ENCODE measurements around the gene L3MBTL4.

The L3MBTL4 gene

DNA sequence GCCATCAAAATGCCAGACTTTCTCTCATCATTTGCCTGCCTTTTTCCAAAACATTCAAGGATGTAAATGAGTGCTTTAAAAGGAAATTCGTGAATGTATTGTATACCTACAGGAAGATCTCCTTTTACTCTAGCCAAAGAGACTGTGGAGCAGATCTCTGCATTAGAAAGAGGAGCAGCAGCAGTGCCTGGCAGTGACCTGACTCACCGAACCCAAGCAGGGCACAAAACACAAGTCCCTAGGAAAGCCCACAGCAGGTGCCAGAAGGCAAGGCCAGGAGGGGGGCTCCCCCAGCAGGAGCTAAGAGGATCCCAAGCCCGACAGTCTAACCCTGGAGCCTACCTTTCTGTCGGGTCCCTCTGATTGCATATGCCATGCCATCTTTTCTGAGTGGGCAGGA lies 47.9 kb downstream of the L3MBTL4 start:
- no peak for DNase-seq (ENCODE audit: low read depth in 2 of 2)

DNA sequence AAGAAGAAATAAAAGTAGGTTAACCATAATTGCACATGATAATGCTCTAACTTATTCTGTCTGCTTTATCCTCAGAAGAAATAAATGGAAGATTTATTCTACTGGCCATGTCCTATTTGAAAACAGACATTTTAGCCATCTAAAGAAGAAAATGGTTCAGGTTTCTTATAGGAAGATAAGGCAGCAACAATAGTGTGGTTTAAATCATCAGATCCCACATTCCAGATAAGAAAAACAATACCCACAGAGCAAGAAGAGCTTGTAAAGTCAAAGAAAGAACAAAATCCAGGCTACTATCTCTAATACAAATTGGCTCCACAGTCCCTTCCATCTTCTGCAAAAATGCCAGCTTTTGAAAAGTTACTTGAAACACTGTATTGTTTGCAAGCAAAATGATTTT lies 49.3 kb downstream of the L3MBTL4 start:
- DNase-seq (ENCODE audit: low read depth in 2 of 2): no peak

DNA sequence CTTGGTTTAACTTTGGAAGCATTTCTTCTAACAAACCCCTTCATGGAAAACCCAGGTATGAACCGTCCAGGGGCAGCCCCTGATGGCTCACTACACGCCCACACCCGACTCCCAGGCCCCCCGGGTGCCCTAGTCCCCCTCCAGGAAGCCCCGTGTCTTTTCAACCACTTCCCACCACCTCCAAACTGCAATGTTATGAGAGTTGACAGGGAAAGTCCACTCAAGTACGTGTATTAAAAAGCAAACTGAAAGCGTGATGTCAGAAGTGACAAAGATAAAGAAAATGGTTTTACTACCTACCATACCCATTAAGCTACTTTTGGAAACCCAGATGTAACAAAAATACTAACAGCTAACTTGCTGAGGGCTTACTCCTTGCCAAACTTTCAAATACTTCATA lies 51.5 kb downstream of the L3MBTL4 start:
- DNase-seq (ENCODE audit: low read depth in 2 of 2): no peak

DNA sequence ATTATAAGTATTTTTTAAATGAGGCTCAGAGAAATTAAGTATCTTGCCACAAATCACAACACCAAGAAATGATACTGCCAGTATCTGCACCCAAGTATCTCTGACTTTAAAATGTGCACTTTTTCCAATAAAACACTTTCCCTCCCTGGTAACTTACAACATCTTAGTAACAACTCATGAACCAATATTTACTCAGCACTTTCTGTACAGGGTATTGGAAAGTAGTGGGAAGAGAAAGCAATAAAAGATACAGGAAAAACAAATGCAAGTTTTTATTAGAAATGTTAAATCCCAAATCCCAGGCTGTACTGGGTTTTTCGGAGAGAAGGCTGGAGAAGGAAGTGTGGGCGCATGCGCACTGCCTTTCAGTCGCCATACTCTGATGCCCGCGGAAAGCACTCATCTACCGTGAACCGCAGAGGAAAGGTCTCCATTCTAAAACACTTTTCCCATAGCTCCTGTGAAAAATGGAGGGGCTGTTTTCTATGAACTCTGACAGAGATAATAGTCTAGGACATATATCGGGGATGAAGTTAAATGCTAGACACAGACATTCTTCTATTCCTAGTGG lies 52.1 kb downstream of the L3MBTL4 start:
- DNase-seq (ENCODE audit: low read depth in 2 of 2): no peak

DNA sequence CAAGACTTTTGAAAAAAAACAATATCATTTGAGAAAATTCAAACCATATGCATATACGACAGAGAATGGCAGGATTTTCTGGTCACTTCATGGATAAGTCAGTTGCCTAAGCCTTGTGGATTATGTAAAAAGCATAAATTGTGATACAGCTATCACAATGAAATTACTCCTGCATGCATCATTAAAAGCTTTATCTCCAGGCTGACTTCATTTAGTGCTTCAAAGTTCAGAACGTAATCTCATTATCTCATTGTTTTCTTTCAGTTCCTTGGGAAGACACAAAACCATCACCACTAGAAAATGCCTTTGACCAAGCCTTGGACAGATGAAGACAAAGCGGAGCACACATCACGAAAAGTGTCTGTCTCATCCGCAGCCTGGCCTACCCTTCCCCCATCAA lies 57.0 kb downstream of the L3MBTL4 start:
- no peak for DNase-seq (ENCODE audit: low read depth in 2 of 2)

DNA sequence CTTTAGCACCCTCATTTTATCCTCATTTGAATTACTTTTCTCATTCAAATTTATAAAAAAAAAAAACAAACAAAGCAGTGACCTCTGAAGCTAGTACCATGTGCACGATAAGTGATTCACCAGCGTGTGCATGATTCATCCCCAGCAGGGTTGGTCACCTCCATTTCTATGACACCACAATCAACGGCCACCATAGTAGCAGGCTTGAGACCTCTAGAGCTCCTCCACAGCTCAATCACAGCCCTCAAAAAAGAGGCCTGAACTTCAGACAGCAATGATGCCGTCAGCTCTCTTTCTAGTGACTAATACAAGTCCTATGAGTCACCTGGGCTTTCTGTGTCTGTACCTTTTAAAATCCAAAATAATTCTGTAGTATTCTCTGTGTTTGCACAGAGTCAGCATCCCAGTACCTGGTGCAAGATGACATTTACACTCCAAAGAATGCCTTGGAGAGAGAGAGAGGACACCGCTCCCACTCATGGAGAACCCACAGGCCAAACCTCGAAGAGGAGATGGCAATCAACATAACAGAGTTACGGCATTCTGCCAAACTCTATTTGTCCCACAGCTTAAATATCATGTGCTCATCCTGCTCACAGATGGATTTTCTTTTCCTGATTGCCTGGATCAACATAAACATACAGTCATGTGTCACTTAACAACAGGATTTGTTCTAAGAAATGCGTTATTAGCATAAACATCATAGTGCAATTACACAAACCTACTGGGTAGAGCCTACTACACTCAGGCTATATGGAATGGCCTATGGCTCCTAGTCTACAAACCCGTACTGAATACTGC lies 58.7 kb downstream of the L3MBTL4 start:
- DNase-seq (ENCODE audit: low read depth in 2 of 2): no peak

DNA sequence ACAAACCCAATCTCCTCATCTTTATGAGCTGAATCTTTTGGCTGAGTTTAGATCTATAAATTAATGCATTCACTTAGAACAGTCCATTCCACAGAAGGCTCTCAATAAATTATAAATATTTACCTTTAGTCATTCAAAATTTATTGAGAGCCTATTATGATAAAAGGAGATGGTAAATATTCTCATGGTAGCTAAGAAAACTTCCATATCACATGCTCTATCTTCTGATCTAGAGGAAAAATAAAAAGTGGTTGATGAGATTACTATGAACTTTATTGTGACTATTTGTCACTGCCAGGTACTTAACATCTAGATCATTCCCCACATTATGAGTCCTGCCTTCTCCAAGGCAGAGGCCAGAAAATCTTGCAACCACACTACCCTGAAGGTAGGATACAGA lies 62.4 kb downstream of the L3MBTL4 start:
- no peak for DNase-seq (ENCODE audit: low read depth in 2 of 2)

DNA sequence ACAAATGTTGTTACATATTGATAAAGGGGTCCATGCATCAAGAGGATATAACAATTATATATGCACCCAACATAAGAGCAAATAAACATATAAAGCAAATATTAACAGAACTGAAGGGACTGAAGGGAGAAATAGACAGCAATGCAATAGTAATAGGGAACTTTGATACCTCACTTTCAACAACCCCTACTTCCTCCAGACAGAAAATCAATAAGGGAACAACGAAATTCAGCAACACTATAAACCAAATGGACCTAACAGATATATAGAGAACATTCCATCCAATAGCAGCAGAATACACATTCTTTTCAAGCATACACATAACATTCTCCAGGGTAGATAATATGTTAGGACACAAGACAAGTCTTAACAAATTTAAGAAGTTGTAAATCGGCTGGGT lies 71.7 kb downstream of the L3MBTL4 start:
- DNase-seq (ENCODE audit: low read depth in 2 of 2): no peak

DNA sequence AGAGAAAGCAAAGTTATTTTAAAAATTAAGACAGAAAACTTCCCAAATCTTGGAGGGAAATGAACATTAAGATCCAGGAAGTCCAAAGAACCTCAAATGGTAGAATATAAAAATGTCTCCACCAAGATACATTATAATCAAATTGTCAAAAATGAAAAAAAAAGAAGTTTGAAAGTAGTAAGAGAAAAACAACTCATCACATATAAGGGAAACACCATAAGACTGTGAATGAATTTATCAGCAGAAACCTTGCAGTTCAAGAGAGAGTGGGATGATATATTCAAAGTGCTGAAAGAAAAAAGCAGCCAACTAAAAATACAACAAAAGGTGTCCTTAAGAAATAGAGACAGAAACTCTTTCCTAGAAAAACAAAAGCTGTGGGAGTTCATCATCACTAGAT lies 73.0 kb downstream of the L3MBTL4 start:
- DNase-seq (ENCODE audit: low read depth in 2 of 2): no peak

DNA sequence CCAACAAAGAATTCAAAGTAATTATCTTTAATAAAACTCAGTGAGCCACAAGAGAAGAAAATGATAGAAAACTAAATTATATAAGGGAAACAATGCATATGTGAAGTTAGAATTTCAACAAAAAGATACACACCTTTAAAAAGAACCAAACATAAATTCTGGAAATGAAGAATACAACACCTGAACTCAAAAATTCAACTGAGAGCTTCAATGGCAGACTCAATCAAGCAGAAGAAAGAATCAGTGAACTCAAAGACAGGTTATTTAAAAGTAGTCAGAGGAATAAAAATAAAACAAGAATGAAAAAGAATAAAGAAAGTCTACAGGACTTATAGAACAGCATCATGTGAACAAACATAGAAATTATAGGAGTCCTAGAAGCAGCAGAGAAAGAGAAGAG lies 73.4 kb downstream of the L3MBTL4 start:
- DNase-seq (ENCODE audit: low read depth in 2 of 2): no peak

DNA sequence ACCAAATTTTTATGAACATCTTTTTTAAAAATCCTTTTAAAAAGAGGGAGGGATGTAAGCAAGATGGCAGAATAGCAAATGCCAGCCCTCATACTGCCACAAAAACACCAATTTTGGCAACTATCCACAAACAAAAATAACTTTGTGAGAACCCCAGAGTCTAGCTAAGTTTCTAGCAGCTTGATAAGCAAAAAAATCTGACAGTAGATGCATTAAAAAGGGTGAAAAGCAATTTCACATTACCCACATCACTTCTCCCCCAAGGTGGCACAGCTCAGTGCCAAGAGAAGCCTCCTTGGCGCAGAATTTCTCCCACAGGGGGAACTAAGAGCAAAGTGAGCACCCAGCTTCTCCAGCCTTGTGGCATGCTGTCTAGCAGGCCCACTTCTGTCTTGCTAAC lies 74.6 kb downstream of the L3MBTL4 start:
- no peak for DNase-seq (ENCODE audit: low read depth in 2 of 2)

DNA sequence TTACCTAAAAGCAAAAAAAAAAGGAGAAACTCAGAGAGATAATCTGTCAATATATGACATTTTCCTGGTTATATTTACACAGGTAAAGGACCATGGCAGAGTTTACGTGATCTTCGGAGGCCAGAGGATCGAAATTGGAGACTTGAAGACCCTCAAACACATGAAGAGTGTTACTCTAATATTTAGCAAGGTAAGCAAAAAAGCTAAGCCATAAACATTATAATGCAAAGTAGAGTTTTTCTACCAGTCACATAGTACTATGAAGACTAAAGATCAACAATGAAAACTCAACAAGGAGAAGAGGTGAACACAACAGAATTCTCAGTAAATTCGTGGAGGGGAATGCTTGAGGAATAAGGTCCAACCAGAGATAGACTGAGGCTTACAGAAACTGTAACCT lies 78.5 kb downstream of the L3MBTL4 start:
- DNase-seq (ENCODE audit: low read depth in 2 of 2): no peak

DNA sequence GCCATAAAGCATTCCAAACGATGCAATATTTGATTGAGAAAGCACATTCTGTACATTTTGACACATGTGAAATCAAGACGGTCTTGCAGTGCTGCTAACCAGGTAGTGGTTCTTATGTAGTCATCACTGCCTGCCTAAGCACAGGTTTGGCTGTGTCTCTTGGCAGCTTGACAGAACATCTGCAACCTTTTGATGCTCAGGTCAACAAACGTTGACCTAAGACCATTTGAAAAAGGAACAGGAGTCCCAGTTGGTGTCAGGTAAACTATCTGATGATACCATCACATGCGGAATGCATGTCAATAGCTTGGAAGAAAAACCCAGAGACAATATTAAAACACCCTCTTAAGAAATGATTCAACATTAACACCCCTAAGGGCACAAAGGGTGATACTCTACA lies 80.7 kb downstream of the L3MBTL4 start:
- DNase-seq (ENCODE audit: low read depth in 2 of 2): no peak

DNA sequence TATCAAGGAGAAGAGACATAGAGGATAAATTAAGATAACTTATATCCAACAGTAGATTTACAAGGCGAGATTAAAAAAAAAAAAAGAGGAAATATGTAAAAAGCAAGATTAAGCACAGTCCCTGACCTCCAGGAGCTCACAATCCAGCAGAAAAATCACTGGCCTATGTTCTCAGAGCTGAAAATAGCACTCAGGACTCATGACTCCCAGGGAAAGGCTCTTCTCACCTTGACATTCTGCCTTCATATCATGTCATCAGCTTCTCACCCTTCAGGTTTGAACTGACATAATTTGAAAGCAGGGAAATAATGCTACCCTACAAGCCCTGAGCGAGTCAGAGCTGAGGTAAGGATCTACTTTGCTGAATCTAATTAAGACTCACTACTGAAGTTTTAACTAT lies 82.8 kb downstream of the L3MBTL4 start:
- no peak for DNase-seq (ENCODE audit: low read depth in 2 of 2)

DNA sequence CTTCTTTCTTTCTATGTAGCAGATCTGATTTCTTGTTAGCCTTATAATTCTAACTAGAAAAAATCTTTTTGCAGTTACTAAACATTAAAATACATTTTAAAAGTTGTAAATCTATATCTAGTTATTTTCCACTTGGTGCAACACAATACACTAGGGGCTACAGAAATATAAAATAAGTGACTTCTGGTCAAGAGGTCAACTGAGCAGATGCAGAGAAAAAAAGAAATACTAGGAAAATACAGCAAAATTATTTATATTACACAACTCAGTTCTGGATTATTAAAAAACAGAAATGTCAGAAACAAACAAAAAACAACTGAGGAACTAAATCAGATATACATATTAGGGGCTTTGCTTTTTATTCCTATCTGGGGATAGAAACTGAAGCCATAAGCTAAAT lies 83.9 kb downstream of the L3MBTL4 start:
- no peak for DNase-seq (ENCODE audit: low read depth in 2 of 2)

DNA sequence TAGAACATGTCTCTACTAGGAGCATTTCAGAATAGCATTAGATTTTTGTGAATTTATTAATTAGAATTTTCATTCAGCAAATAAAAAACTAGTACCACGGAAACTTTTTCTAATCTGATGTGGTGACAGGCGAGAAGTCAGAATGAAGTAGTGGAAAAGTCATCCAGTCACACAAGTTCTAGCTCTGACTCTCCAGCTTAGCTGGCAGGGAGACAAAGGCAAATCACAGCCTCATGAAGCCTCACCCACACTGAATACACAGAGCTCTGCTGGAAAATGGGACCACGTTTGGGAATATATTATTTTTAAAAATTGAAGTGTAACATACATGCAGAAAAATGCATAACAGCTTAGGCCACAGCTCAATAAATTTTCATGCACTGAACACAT lies 86.1 kb downstream of the L3MBTL4 start:
- no peak for DNase-seq (ENCODE audit: low read depth in 2 of 2)

DNA sequence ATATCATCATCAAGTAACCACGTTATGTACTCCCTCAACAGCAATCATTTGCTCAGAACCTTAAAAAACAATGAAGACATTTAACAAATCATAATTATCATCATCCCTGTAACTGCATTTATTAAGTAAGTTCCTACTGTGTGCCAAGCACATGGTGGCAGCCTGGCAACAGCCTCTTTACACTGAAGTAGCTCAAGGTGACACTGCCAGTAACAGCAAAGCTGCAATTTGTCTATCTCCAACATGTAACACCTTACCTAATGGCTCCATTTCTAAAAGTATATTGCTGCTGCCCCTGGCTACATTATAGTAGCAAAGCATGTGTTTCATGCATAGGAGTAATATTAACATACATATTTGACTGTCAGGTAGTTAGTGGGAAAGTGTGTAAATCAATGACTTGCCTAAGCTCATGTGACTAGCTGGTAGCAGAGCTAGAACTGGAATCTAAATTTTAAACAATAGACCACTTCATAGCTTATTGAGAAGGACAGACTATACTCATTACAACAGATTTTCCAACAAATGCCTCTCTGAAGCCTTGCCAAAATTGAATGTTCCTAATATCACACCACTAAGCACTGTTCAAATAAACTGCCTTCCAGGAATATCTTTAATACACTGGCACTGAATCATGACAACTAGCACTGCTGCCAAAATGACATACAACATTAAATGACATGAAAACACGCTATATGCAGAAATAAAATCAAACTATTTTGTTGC lies 86.7 kb downstream of the L3MBTL4 start:
- no peak for DNase-seq (ENCODE audit: low read depth in 2 of 2)

DNA sequence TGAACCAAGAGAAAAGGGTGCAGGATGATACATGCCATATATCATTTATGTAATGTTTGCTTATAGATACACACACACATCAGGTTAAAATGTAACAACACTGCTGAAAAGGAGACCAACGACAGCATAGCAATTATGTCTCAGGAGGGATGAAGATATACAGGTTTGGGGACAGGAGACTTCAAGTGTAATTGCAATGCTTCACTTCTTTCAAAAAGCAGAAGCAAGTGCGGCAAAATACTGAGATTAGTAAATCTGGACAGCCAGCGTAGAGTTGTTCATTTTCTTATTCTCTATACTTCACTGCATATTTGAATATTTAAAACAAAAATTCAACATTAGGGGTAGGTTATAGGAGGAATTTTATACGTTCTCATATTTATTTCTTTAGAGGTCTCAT lies 87.2 kb downstream of the L3MBTL4 start:
- DNase-seq (ENCODE audit: low read depth in 2 of 2): no peak

DNA sequence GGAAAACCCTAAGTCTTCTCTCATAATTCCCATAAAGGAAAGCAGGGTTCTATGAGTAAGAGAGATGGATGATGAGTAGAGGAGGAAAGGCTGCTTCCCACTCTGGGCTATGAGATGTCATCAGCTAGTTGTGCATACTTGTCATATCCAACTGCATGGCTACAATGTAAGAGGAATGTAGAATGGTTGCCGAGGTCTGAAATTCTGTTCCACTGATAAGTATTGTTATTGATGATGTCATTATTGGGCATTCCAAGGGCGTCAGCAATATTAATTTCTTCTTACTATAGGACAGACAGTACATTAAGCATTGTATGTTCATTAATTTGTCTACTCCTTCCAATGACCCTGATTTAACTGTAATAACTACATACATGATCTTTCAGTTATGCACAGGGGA lies 88.1 kb downstream of the L3MBTL4 start:
- DNase-seq (ENCODE audit: low read depth in 2 of 2): no peak

DNA sequence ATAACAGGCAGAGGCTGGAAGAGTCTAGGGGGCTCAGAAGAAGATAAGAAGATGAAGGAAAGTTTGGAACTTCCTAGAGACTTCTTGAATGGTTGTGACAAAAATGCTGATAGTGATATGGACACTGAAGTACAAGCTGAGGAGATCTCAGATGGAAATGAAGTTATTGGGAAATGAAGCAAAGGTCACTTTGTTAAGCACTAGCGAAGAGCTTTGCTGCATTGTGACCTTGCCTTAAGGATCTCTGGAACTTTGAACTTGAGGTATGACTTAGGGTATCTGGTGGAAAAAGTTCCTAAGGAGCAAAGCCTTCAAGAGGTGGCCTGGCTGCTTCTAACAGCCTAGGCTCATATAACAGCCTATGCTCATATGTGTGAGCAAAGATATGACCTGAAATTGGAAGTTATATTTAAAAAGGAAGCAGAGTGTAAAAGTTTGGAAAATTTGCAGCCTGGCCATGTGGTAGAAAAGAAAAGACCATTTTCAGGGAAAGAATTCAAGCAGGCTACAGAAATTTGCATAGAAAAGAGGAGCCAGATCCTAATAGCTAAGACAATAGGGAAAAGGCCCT lies 91.3 kb downstream of the L3MBTL4 start:
- DNase-seq (ENCODE audit: low read depth in 2 of 2): no peak

DNA sequence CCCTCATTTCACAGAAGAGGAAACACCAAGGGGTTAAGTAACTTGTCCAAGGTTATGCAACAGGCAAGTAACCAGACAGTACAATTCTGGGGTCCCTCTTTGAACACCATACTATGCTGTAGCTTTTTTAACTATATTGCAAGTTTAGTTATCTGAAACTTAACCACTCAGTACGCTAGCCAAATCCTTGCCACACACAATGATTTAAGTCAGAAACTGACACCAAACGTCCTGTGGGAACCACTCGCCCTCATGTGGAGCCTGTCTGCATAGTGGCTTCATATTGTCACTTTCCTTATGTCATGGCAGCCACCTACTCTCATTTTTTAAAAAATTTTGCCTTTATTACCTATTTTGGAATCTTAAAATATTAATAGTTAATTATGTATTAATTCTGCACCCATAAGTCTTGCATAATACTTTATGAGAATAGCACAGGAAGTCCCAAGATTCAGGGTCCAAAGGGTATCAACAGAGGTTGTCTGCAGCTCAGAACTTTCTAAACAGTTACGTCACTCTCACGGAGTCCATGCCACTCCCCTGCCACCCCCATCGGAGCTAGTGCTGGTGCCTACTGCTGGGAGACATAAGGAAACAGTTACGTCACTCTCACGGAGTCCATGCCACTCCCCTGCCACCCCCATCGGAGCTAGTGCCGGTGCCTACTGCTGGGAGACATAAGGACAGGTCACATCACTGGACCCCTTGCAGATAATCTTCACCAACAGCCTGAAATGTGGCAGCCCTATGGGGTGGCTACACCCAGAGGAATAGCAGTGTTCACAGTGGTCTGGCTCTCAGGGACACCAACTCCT lies 99.0 kb downstream of the L3MBTL4 start:
- no peak for DNase-seq (ENCODE audit: low read depth in 2 of 2)

DNA sequence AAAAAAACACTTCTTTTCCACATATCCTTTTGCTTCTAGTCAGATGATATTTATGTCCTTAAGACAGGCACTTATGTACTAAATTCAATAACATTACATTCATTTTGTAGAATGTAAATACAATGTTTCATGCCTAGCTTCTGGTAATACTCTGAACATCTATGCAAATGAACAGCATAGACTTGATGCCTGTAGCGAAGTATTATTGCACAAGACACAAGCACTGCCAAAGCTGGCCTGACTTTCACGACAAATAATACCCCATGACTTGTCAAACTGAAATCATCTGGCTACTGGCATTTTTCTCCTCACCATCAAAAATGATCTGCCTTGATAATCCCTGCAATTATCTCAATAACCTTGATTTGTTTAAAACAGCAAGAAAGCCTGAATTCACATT lies 101.3 kb downstream of the L3MBTL4 start:
- DNase-seq (ENCODE audit: low read depth in 2 of 2): no peak

Data from activated CD4-positive, alpha-beta T cell treated with anti-CD3 and anti-CD28 coated beads for 24 hours (primary cell).